GM18508 (cell line): ENCODE data around the gene CST2.
"Not testable (repeated sequence)": the region's sequence is repeated elsewhere in the genome, so short reads cannot be mapped to it uniquely, and the experiment has no call there.

Experiments
- ATAC-seq: cut with Tn5 transposase; IDR thresholded peaks from one replicate; pipeline ENCODE4 v1.9.1; 2021; ENCODE audit warnings: moderate number of reproducible peaks; ENCODE audit not compliant: insufficient read depth, unreplicated experiment

CST2 gene

DNA sequence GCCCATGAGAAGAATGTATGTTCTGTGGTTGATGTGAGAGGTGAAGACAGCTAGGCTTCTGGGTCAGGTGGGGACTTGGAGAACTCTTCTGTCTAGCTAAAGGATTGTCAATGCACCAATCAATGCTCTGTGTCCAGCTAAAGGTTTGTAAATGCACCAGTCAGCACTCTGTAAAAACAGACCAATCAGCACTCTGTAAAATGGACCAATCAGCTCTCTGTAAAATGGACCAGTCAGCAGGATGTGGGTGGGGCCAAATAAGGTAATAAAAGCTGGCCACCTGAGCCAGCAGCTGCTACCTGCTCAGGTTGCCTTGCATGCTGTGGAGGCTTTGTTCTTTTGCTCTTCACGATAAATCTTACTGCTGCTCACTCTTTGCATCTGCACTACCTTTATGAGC, 15.0 kb downstream of the CST2 start:
- ATAC-seq, result not testable (repeated sequence)

DNA sequence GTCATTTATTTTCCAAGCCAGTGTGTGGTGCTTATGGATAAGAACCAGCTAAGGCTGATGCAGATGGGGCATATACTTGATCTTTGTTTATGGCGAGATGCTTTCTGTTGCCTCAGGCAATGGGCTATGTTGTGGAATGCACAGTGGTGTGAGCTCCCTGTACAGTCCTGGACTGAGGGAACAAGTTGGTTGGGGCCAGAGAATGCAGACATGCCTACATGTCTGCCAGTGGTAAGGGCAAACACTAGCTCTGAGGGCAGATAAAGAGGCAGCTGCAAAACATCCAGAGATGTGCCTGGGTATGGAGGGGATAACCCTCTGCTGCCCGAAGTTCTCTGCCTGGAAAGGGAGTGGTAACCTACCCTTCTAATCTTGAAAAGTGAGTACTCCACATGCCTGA, 16.2 kb downstream of the CST2 start:
- ATAC-seq, result not testable (repeated sequence)

DNA sequence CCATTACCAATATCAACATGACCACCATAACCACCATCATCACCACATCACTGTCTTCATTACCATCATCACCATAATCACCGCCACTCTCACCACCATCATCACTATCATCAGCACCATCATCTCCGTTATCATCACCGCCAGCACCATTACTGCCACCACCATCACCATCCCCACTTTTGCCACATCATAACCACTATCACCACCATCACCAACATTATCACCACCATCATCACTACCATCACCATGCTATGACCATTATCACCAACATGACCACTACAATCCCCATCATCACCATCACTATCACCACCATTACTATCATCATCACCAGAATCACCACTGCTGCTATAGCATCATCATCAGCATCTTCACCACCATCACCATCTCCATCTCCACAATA, 25.7 kb downstream of the CST2 start:
- ATAC-seq, result no peak

DNA sequence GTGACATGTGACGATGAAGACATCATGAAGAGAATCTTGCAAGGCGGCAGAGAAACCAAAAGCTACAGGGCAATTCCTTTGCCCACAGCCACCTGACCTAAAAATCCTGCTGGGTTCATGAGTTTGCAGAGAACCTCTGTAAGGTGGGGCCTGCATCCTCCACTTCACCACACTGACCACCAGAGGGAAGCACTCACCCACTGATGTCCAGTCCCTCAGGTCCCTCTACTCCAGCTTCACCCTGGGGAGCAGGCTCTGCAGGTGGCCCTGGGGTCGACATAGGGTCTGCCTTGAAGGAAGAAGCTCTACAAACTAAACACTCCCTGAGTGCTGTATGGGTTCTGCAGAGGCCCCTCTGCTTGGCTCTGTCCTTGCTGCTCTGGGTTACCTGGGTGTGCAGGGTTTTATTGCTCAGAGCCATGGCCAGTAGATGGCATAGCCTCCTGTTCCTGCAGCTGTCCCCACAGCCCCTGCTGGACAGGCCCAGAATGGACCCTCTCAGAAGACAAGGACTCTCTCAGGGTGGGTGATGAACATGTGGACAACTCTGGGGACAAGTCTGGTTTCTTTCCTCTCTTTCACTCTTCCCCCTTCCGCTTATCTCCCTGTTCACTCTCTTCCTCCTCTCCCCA, 27.2 kb downstream of the CST2 start:
- ATAC-seq, result not testable (repeated sequence)

DNA sequence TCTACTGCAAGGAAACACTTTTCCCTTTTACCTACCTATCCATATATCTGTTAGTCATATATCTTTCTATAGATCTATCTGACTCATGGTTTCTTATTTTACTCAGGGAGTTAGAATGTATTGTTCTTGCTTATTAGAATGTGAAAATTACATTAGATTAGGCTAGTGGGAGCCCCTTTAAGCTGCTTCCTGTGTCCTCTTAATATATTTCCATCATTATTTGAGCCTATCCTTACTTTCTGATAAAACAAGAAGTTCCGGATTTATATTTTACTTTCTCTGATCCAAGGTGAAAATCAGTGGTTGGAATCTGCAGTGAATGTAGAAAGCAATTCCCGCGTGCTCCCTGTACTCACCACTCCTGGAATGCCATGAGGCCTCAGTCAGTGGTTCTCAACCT, 31.0 kb downstream of the CST2 start:
- no peak for ATAC-seq

DNA sequence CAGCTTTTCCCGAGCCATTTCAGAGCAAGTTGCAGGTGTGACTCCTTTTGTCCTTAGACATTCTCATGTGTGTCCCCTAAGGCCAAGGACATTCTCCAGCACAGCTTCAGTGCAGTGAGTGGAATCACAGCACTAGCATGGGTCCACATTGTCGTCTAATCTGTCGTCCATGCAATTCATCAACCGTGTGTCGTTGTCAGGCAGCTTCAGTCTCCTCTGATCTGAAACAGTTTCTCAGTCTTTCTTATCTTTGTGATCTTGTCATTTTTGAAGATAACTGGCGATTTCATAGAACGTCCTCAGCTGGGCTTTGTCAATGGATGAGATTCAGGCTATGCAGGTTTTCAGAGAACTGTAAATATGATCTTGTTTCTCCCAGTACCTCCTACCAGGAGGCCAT, 31.7 kb downstream of the CST2 start:
- no peak for ATAC-seq

DNA sequence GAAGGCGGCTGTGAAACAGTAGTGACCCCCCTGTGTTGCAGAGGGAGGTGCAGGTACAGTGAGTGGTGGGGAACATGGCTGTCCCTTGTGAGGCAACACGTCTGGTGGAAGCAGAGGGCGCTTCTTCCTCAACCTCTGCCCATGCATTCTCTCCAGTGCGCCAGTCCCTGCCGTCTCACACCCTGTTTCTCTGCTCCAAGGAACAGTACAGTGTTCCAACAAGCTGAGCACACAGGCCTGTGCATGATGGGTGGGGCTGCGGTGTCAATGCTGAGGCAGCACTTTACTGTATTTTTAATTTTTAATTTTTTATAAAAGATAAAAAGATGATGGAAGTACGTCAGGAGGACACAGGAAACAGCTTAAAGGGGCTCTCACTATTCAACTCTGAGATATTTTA, 32.5 kb downstream of the CST2 start:
- ATAC-seq, result no peak

DNA sequence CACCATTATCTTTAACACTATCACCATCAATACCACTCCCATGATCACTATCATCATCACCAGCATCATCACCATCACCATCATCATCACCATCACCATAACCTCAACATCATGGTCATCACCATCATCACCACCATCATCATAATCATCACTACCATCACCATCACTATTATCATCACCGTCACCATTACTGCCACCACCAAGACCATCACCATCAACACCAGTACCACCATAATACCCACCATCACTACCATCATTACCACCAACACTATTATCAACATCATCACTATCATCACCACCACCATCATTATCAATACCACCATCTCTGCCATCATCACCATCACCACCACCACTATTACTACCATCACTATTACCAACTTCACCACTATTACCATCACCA, 43.1 kb downstream of the CST2 start:
- no peak for ATAC-seq

DNA sequence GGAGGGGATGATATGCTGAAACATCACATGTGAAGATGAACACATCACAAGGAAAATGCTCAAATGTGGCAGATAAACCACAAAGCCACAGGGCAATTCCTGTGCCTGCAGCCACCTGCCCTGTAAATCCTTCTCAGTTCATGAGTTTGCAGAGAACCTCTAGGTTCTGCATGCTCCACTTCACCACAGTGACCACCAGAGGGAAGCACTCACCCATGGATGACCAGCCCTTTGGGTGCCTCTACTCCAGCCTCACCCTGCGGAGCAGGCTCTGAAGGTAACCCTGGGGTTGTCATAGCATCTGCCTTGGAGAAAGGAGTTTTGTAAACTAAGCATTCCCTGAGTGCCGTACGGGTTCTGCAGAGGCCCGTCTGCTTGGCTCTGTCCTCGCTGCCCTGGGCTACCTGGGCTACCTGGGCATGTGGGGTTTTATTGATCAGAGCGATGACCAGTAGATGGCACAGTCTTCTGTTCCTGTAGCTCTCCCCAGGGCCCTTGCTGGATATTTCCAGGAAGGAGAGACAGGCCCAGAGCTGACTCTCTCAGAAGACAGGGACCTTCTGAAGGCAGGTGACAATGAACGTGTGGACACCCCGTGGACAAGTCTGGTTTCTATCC, 44.1 kb downstream of the CST2 start:
- ATAC-seq, result no peak

DNA sequence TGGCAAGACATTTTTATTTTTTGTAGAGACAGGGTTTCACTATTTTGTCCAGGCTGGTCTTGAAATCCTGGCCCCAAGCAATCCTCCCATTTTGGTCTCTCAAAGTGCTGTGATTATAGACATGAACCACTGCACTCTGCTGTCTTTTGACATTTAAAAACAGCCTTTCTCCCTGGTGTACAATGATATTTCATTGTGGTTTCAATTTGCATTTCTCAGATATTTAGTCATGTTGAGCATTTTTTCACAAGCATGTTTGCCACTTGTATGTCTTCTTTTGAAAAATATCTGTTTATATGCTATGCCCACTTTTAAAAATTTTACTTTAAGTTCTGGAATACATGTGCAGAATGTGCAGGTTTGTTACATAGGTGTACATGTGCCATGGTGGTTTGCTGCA, 47.9 kb downstream of the CST2 start:
- ATAC-seq, result not testable (repeated sequence)

DNA sequence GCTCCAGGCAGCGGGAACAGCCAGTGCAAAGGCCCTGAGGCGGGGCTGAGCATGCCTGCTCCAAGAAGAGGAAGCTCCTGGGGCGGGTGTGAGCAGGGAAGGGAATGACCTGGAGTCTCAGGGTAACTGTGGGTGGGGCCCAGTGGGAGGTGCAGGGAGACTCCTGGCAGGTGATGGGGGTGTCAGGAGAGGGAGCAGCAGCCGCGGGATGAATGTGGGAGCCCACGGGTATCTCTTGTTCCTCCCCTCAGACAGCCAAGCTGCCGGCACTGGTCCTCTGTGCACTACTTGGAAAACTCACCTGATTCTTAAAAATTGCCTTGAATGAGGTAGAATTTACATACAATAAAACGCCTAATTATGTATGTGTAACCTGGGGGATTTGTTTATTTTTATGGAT, 49.1 kb downstream of the CST2 start:
- ATAC-seq, result not testable (repeated sequence)

DNA sequence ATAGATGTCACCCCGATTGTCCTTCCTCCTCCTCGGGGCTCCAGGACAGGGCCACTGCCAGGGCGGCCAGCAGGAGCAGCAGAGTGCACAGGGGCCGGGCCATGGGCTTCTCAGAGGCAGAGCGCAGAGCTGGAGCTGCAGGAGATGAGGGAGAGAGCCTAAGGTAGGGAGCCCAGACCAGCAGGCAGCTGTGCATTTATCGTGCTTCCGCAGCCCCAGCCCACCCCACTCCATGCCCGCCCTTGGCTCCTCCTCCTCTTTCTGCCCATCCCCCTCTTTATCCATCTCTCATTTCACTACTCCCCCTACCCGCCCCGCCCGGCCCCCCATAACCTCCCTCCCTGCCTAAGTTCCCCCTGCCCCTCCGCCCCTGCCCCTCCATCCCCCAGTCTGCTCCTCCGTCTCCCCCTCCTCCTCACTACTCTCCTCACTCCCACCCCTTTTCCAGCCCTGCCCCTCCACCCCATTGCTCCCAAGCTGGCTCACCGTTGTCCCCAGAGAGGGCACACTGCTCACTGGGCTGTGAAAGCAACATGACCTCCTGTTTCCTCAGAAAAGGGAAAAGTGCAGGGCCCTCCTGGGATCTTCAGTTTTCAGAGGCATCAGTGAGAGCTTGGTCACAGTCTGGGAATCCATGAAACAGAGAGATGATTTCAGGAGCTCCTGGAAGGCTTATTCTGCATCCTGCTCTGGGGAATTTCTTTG, 50.3 kb downstream of the CST2 start:
- no peak for ATAC-seq

DNA sequence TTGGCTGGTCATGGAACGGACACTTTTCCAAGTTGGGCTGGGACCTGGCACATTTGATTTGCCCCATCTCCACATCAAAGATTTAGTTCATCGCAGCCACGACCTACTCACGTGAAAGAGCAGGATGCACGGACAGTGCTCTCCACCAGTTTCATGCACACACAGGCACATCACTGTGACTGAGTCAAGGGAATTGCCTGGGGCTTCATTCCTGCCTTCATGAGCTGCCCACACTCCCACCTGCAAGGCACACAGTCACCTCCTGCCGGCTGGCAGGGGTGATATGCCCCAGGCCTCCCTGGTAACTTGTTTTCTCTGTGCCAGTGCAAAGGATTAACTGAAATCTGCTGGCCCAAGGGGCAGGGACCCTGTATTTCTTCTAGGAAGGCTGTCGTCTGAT, 52.4 kb downstream of the CST2 start:
- ATAC-seq, result no peak
